ENCODE measurements around the gene GIGYF2.
"Not testable (repeated sequence)": the region's sequence is repeated elsewhere in the genome, so short reads cannot be mapped to it uniquely, and the experiment has no call there.

GIGYF2 gene

GRCh38 chr2:232699110-232699509, 2.0 kb downstream of the GIGYF2 start:
- in situ Hi-C loops (cut with MboI; ENCODE audit: low sequenced_read_pairs, unreplicated experiment), result no loop called here
- no peak for TF ChIP-seq CTCF (IDR thresholded peaks at IDR 0.05; ENCODE audit: borderline replicate concordance, control extremely low read depth, extremely low read depth, insufficient read depth, missing control alignments)
- DNase-seq (ENCODE audit: low spot score), result no peak

- in situ Hi-C loops (cut with MboI; ENCODE audit: low sequenced_read_pairs, unreplicated experiment), result no loop called here
- no peak for TF ChIP-seq CTCF (IDR thresholded peaks at IDR 0.05; ENCODE audit: borderline replicate concordance, control extremely low read depth, extremely low read depth, insufficient read depth, missing control alignments)
- no peak for DNase-seq (ENCODE audit: low spot score)
Observed at GRCh38 chr2:232700154-232700553, 3.0 kb downstream of the GIGYF2 start.

- in situ Hi-C loops (cut with MboI; ENCODE audit: low sequenced_read_pairs, unreplicated experiment), result no loop called here
- TF ChIP-seq CTCF (IDR thresholded peaks at IDR 0.05; ENCODE audit: borderline replicate concordance, control extremely low read depth, extremely low read depth, insufficient read depth, missing control alignments), result no peak
- no peak for DNase-seq (ENCODE audit: low spot score)
Observed at GRCh38 chr2:232707076-232707475, 9.9 kb downstream of the GIGYF2 start.

GRCh38 chr2:232713505-232713904, 16.4 kb downstream of the GIGYF2 start:
- in situ Hi-C loops (cut with MboI; ENCODE audit: low sequenced_read_pairs, unreplicated experiment), result no loop called here
- DNase-seq (ENCODE audit: low spot score), result no peak
- TF ChIP-seq CTCF (IDR thresholded peaks at IDR 0.05; ENCODE audit: borderline replicate concordance, control extremely low read depth, extremely low read depth, insufficient read depth, missing control alignments), result no peak

GRCh38 chr2:232714969-232715368, 17.8 kb downstream of the GIGYF2 start:
- in situ Hi-C loops (cut with MboI; ENCODE audit: low sequenced_read_pairs, unreplicated experiment), result no loop called here

GRCh38 chr2:232720056-232720455, 22.9 kb downstream of the GIGYF2 start:
- DNase-seq (ENCODE audit: low spot score); in situ Hi-C loops (cut with MboI; ENCODE audit: low sequenced_read_pairs, unreplicated experiment): not testable (repeated sequence)

More at GRCh38 chr2:232714969-232715368, 17.8 kb downstream of the GIGYF2 start:
- no peak for DNase-seq (ENCODE audit: low spot score)
- TF ChIP-seq CTCF (IDR thresholded peaks at IDR 0.05; ENCODE audit: borderline replicate concordance, control extremely low read depth, extremely low read depth, insufficient read depth, missing control alignments), result no peak

GRCh38 chr2:232721261-232721660, 24.1 kb downstream of the GIGYF2 start:
- DNase-seq (ENCODE audit: low spot score), result no peak
- TF ChIP-seq CTCF (IDR thresholded peaks at IDR 0.05; ENCODE audit: borderline replicate concordance, control extremely low read depth, extremely low read depth, insufficient read depth, missing control alignments), result no peak
- in situ Hi-C loops (cut with MboI; ENCODE audit: low sequenced_read_pairs, unreplicated experiment), result no loop called here

Measured in GM13976 (cell line).